AG04450 (cell line): Measurements from ENCODE around the gene ATG2A. TPM values are rescaled to one million over a fixed set of nuclear protein-coding genes. Genes with fewer than 3 reads are reported as not detected.
A peak's percentile ranks its signal among the peaks of the same experiment; 100 is the strongest.

Experiments
- CTCF ChIA-PET: fragments of 300-600, 350-600 bp; formaldehyde crosslinking; extraction: SDS; loops from one replicate; lab custom pipeline; 2022; ENCODE audit warnings: antibody characterized with exemption, inconsistent platforms; lab: Charles Lee
- POLR2A ChIA-PET: fragments of 350-600 bp; formaldehyde crosslinking; extraction: SDS; loops from one replicate; lab custom pipeline; 2021; ENCODE audit warnings: antibody characterized with exemption, inconsistent platforms; lab: Yijun Ruan, JAX
- DNase-seq: peaks from one replicate; pipeline ENCODE4 v3.0.0-alpha.2; 2011; ENCODE audit warnings: low read depth, low spot score
- H3K27ac ChIP-seq: one replicate; pipeline ENCODE4 v1.5.1; 2012; ENCODE audit warnings: low read depth, low read length, control low read depth
- H3K27me3 ChIP-seq: one replicate; pipeline ENCODE4 v1.6.0; 2012; ENCODE audit warnings: low read length; ENCODE audit not compliant: control insufficient read depth, insufficient read depth
- H3K4me3 ChIP-seq: 2 replicates; pipeline ENCODE4 v1.5.1; 2011; ENCODE audit warnings: mild to moderate bottlenecking, low read depth, low read length, control low read depth
- H3K9me3 ChIP-seq: 2 replicates; pipeline ENCODE4 v1.5.1; 2012; ENCODE audit warnings: low read length; ENCODE audit not compliant: control insufficient read depth, insufficient read depth
- CTCF ChIP-seq: IDR thresholded peaks from 2 replicates; pipeline ENCODE4 v1.5.1; 2011; ENCODE audit warnings: low read depth, low read length, control low read depth, inconsistent platforms
- polyA plus RNA-seq: library from polyadenylated mRNA; depleted of rRNA; stranded (reverse); fragments of >200 nt; gene quantifications from 2 replicates; pipeline ENCODE4 v1.2.3, GENCODE V29; 2011

Gene ATG2A
- polyA plus RNA-seq, 1 experiment: 3.7 TPM

DNA sequence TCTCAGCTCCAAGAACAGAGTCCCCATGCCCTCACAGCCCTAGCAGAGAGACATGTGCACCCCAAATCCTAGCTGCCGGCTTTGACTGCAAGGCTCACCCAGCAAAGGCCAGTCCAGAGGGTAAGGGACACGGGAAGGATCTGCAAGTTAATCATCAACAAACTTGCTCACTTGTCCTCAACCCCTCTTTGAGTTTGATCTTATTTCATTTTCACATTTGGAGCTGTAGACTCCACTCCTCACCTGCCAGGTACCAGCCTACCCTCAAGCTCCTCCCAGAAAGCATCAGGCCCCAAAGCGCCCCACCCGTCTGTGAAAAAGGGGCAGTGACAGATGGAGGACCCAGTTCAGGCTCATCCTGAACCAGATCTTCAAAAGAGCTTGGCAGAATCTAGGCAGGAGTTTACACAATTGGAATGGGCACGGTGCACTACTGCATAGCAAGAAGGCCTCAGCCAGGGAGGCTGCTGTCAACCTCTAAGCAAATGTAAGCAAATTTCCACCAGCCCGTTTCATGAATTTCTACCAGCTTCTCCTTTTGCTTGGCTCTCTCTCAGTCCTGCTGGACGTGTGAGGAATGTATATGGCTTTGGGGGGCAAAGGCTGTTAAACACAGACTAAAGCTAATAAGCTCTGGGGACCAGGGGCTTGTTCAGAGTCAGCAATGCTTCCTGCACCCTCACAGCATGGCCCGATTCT lies 44.1 kb downstream of the ATG2A start:
- DNase-seq: no peak
- H3K27me3 ChIP-seq: no peaks in the 10 kb centered on the region
- TF ChIP-seq CTCF: no peak
- H3K27ac ChIP-seq: no peak overlapping the region
- H3K4me3 ChIP-seq: no peak overlapping the region; the same call in 1 of the 2 replicates
- ChIA-PET POLR2A (interaction anchor here (1.2 kb wide), 1 partner anchor 8 kb away, joined by 3 read pairs; no protein-coding TSS in a partner anchor), CTCF (interaction anchor here (0.5 to 1.8 kb wide), 3 partner anchors 15 to 1191 kb away, joined by 3 to 12 read pairs (median 8); no protein-coding TSS in a partner anchor)
- H3K9me3 ChIP-seq: peaks cover 5% of the 10 kb centered on the region; the same call in 1 of the 2 replicates

- no peak overlapping the region for H3K27ac ChIP-seq
- H3K27me3 ChIP-seq: no peaks in the 10 kb centered on the region
- ChIA-PET POLR2A (no interaction called here), CTCF (no interaction called here)
- no peak overlapping the region; the same call in 1 of the 2 replicates for H3K4me3 ChIP-seq
- H3K9me3 ChIP-seq: no peaks in the 10 kb centered on the region; the same call in 1 of the 2 replicates
- no peak for DNase-seq
- TF ChIP-seq CTCF: no peak
These were observed 45.5 kb downstream of the ATG2A start for GRCh38 chr11:64871492-64871891.

DNA sequence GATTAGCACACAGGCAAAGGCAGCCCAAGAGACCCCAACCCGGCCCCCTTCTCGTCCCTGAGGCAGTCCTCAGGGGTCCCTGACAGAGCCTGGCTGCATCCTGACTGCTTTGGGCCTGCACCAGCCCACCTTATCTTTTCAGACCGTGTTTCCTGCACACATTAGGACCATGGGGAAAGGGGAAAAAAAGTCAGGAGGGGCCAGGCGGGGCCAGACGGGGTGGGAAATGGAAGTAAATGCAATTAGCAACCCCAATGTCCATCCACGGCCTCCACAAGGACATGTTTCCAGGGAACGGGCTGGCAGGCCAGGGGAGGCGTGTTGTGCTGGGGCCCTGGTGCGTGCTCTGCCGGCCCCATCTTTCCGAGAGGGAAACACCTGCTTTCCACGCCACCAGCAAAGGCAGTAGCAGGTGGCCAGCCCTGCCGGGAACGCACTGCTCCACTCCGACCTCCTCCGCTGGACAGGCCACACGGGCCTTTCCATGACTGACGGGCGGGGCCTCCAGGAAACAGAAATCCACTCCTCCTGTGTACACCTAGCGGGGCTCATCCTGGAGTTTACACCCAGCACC lies 46.0 kb downstream of the ATG2A start:
- no peak for DNase-seq
- Histone ChIP-seq H3K9me3 (no peaks in the 10 kb centered on the region; the same call in 1 of the 2 replicates), H3K27ac (peak overlapping the region; percentile 95), H3K4me3 (no peak overlapping the region; the same call in 1 of the 2 replicates), H3K27me3 (no peaks in the 10 kb centered on the region)
- POLR2A ChIA-PET: interaction anchor here (3.4 to 9.3 kb wide), 2 partner anchors 7 to 16 kb away, joined by 37 to 105 read pairs; partner anchors contain the start of gene EHD1
- CTCF ChIA-PET: no interaction called here
- no peak for TF ChIP-seq CTCF

DNA sequence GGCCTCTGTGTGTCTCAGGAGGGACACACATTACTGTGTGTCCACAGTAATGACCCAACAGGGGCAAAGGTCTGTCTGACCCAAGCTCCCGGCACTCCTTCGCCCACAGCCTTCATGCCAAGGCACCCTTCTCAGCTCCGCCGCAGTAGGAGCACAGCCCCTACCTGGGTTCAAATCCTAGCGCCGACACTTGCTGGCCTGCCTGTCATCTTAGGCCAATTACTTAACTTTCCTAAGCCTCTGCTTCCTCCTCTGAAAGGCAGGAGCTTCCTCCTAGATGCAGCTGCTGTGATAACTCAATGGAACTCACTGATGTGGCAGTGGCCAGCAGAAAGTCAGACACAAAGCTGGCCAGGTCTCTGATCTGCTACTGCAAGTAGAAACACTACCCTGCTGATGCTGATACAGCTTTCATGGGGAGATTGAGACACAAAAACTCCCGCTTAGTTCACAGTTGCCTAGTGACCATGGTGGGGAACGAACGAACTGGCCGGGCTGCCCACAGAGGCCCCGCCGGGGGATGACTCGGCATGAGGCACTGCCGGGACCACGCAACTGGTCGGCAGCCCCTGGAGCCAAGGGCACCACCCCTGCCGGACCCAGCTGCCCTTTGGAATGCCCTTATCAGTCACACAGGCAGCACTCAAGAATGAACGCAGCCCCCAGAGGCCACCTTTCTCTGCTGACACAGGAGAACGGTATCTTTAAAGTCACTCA lies 46.7 kb downstream of the ATG2A start:
- Histone ChIP-seq H3K27ac (peak overlapping the region; percentile 95), H3K9me3 (no peaks in the 10 kb centered on the region; the same call in 1 of the 2 replicates), H3K27me3 (no peaks in the 10 kb centered on the region), H3K4me3 (peak overlapping the region; percentile 25)
- no peak for DNase-seq
- POLR2A ChIA-PET: interaction anchor here (0.6 to 9.3 kb wide), 4 partner anchors 7 to 93 kb away, joined by 4 to 105 read pairs (median 22); partner anchors contain the start of gene EHD1
- TF ChIP-seq CTCF: no peak; the same call in 1 of the 2 replicates
- CTCF ChIA-PET: interaction anchor here (1.3 to 3.6 kb wide), 2 partner anchors 8 to 18 kb away, joined by 5 to 11 read pairs; partner anchors contain the start of gene EHD1
